HG03060 (cell line): Measurements from ENCODE around the gene TCTN2.

Source experiments
- ATAC-seq: cut with Tn5 transposase; IDR thresholded peaks from one replicate; pipeline ENCODE4 v1.9.1; 2021; ENCODE audit warnings: low read depth, moderate number of reproducible peaks; ENCODE audit not compliant: unreplicated experiment

TCTN2 gene

GRCh38 chr12:123733229-123733628 is 62.3 kb downstream of the TCTN2 start:
- no peak for ATAC-seq

DNA sequence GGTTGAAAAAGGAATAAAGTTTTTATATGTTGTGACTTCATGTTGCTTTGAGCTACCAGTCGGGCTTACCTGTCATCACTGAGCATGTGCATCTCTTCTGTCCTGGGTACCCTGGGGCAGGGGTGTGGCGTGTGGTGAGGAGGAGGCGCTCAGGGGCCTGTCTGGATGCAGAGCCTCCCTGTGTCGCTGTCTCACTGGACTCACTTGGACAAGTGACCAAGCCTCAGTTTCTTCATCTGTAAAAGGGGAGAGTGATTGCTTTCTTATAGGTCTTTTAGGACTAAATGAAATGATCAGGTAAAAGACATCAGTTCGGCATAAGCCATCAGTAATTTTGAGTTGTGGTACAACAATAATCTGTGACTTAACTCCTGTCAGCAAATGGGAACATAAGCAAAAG is 63.4 kb downstream of the TCTN2 start:
- no peak for ATAC-seq

GRCh38 chr12:123741937-123742572 is 71.1 kb downstream of the TCTN2 start:
- ATAC-seq: no peak

- no peak for ATAC-seq
These were observed 72.1 kb downstream of the TCTN2 start for GRCh38 chr12:123743002-123743401.

GRCh38 chr12:123744836-123745235 is 73.9 kb downstream of the TCTN2 start:
- no peak for ATAC-seq

DNA sequence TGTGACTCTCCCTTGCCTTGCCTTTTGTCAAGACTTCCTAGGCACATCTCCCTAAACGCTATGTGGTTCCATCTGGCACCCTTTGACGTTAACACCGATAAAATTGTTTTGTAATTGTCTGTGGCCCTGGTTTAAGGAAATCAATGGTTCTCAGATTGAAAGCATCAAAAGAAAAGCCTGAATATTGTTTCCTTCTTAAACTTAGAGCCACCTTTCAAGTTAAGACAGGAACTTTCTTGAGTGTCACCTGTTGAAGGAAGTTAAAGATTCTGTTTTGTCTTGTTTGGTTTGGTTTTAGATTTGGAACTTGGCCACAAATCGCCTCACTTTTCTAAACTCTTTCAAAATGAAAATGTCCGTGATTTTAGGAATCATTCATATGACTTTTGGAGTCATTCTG is 76.4 kb downstream of the TCTN2 start:
- ATAC-seq: no peak

GRCh38 chr12:123748161-123748560 is 77.2 kb downstream of the TCTN2 start:
- no peak for ATAC-seq

DNA sequence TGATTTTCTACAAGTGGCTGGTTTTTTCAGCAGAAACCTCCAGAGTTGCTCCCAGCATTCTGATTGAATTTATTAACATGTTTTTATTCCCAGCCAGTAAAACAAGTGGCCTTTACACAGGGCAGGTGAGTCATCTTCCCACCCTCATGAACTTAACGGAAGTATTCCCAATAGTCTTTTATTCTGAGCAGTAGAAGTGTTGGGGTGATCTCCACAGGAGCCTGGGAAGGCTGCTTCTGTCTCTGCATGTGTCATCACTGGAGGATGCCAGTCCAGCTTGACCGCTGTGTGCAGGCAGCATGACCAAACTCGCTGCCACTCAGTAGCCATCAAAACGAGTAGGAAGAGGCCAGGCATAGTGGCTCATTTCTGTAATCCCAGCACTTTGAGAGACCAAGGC is 77.7 kb downstream of the TCTN2 start:
- no peak for ATAC-seq

- ATAC-seq: no peak
These were observed 78.4 kb downstream of the TCTN2 start for GRCh38 chr12:123749355-123749754.

DNA sequence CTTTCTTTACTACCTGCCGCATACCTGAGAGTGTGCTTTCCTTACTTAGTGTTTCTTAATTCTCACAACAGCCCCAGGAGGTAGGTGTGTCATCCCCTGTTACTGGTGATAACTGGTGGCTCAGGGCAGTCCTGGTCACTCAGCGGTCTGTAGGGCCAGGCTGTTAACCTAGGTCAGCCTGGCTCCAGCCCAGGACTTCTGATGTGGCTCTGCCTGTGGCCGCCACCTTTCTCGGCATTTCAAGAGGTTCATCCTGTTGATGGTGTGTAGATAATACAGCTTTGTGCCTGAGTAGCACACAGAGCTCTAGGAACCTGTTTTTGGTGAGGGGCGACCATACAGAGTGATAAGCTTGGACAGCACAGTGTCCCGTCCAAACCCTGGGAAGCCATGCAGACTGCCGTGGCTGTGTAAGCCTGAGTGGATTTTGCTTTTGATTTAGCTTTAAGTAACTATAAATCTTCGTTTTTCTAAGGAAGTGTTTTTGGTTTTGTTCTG is 79.3 kb downstream of the TCTN2 start:
- no peak for ATAC-seq

- ATAC-seq: no peak
These were observed 81.1 kb downstream of the TCTN2 start for GRCh38 chr12:123752046-123752445.

DNA sequence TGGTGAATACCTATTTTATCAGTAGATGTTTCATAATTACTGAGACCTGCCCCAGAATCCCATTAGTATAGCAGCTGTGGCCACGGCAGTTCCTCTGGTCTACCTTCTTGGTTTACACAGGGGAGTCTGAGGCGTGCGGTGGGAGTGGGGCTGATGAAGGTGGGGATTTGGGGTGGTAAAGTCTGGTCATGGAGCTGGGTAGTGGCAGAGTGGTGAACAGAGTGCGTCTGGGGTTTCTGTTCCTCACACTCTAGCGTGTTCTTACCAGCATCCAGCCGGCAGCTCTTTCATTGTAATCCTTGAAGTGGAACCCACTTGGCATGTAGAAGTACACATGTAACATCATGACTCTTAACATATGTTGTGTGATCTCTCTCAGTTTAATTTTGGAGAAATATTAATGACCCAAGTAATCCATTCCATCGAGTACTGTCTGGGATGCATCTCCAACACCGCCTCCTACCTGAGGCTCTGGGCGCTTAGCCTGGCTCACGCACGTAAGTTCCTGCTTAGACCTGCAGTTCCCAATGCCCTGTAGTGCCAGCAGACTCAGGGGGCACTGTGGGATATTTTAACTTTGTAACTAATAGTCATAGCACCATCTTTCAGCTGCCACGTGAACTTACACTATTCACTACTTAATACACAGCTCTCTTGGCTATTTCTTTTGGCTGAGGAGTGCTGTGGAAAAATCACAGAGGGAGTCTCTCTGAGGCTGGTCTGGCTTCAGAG is 83.3 kb downstream of the TCTN2 start:
- no peak for ATAC-seq

GRCh38 chr12:123757561-123757960 is 86.6 kb downstream of the TCTN2 start:
- no peak for ATAC-seq
